Panc1 (cell line): ENCODE data around the gene OR1I1. TPM values are rescaled to one million over a fixed set of nuclear protein-coding genes. Genes with fewer than 3 reads are reported as not detected.

Experiments used
- ATAC-seq: fragments of 200-7000 bp; cut with Tn5 transposase; 2 replicates; pipeline ENCODE4 v1.9.1; 2020; ENCODE audit warnings: mild to moderate bottlenecking, moderate library complexity
- BruUV-seq: library from RNA; stranded (reverse); fragments of 400-500 nt; replicated peaks from 2 replicates; lab custom pipeline; 2021; lab: Mats Ljungman, UMichigan
- CTCF ChIA-PET: fragments of 300-600 bp; sonication (Branson Sonifier 250); formaldehyde crosslinking; loops from one replicate; lab custom pipeline; 2022; ENCODE audit warnings: antibody characterized with exemption; lab: Charles Lee
- POLR2A ChIA-PET: fragments of 300-600 bp; sonication (Branson Sonifier 250); formaldehyde crosslinking; loops from one replicate; lab custom pipeline; 2022; ENCODE audit warnings: antibody characterized with exemption; lab: Charles Lee
- DNase-seq: peaks from one replicate; pipeline ENCODE4 v3.0.0-alpha.2; 2010; ENCODE audit warnings: low read depth, low spot score
- H3K27ac ChIP-seq: 2 replicates; pipeline ENCODE4 v1.5.1; 2011; ENCODE audit warnings: mild to moderate bottlenecking, low read length, inconsistent platforms
- H3K27me3 ChIP-seq: fragments of 200-500 bp; sonication (Bioruptor generic); 2 replicates; pipeline ENCODE4 v1.6.0; 2014; ENCODE audit warnings: low read length, inconsistent platforms; ENCODE audit not compliant: control insufficient read depth, insufficient read depth
- H3K36me3 ChIP-seq: fragments of 200-500 bp; sonication (Bioruptor generic); 2 replicates; pipeline ENCODE4 v1.5.1; 2014; ENCODE audit warnings: inconsistent platforms, mild to moderate bottlenecking, low read length, moderate library complexity; ENCODE audit not compliant: control insufficient read depth, insufficient read depth
- H3K4me1 ChIP-seq: 2 replicates; pipeline ENCODE4 v1.5.1; 2011; ENCODE audit warnings: inconsistent platforms, mild to moderate bottlenecking, low read length, moderate library complexity; ENCODE audit not compliant: control insufficient read depth, insufficient read depth
- H3K4me3 ChIP-seq, 2 experiments: 2 replicates each; pipeline ENCODE4 v1.5.1; 2011 to 2012; ENCODE audit warnings: low read depth in 2 of 2, low read length in 2 of 2, mild to moderate bottlenecking in 2 of 2, inconsistent platforms in 1 of 2, moderate library complexity in 1 of 2
- H3K9me3 ChIP-seq: fragments of 200-500 bp; sonication (Bioruptor generic); 2 replicates; pipeline ENCODE4 v1.5.1; 2014; ENCODE audit warnings: low read depth, mild to moderate bottlenecking, inconsistent platforms, low read length, moderate library complexity; ENCODE audit not compliant: control insufficient read depth, insufficient read depth
- CTCF ChIP-seq: fragments of 450-650 bp; IDR thresholded peaks from 2 replicates; pipeline ENCODE4 v1.5.1; 2017; ENCODE audit warnings: mild to moderate bottlenecking
- POLR2AphosphoS5 ChIP-seq: IDR thresholded peaks from 2 replicates; pipeline ENCODE4 v1.6.1; 2012; ENCODE audit warnings: mild to moderate bottlenecking, low read depth, low read length, moderate library complexity
- SIN3A ChIP-seq: IDR thresholded peaks from 2 replicates; pipeline ENCODE4 v1.6.1; 2012; ENCODE audit warnings: low read depth, mild to moderate bottlenecking, low read length, moderate library complexity, borderline replicate concordance; ENCODE audit not compliant: insufficient read depth
- TCF7L2 ChIP-seq: IDR thresholded peaks from 2 replicates; pipeline ENCODE4 v1.6.1; 2011; ENCODE audit warnings: mild to moderate bottlenecking, low read depth, low read length, inconsistent platforms
- in situ Hi-C: cut with HindIII; loops from 2 replicates; pipeline ENCODE4 v1.10.0; 2016; ENCODE audit warnings: low sequenced_read_pairs, low pct_unique_long_range_greater_than_20kb
- intact Hi-C: fragments of 100-400 bp; cut with micrococcal nuclease; formaldehyde crosslinking; loops from one replicate; pipeline ENCODE4 v1.10.0; 2022; ENCODE audit not compliant: unreplicated experiment
- total RNA-seq: library from RNA; stranded (reverse); gene quantifications from one replicate; pipeline ENCODE4 v1.2.1, GENCODE V29; 2021; ENCODE audit not compliant: unreplicated experiment
- TF ChIP-seq, protein P1 (sequence below), 2 experiments: IDR thresholded peaks; 2 replicates each; pipeline ENCODE4 v1.6.1; 2011 to 2012; ENCODE audit warnings: low read depth in 2 of 2, control low read depth in 1 of 2, low read length in 1 of 2, mild to moderate bottlenecking in 1 of 2, moderate library complexity in 1 of 2; ENCODE audit not compliant: insufficient read depth in 1 of 2

The OR1I1 gene
- total RNA-seq, 1 experiment from 2014 or later: not detected

DNA sequence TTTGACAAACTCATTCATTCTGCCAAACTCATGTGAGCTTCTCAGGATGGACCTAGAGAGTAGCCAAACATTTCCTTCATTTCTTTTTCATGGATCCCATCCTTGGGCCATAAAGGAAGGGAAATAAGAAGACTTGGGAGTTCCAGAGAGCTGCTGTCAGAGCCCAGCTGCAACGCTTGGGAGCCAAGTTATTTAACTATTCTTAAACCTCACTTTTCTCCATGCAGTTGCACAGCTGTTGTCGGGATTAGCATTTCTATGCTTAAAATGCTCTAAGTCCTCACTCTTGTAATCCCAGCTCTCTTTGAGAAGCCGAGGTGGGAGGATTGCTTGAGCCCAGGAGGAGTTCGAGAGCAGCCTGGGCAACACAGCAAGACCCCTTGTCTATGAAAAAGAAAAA, 44.4 kb upstream of the OR1I1 start:
- H3K4me1 ChIP-seq: 0 out of 2 replicates have a peak, but pooled peaks cover 4% of the 10 kb centered on the region
- H3K27me3 ChIP-seq: no peaks in the 10 kb centered on the region
- TF ChIP-seq POLR2AphosphoS5 (no peak), TCF7L2 (no peak), CTCF (no peak), SIN3A (no peak)
- TF ChIP-seq, protein P1, sequence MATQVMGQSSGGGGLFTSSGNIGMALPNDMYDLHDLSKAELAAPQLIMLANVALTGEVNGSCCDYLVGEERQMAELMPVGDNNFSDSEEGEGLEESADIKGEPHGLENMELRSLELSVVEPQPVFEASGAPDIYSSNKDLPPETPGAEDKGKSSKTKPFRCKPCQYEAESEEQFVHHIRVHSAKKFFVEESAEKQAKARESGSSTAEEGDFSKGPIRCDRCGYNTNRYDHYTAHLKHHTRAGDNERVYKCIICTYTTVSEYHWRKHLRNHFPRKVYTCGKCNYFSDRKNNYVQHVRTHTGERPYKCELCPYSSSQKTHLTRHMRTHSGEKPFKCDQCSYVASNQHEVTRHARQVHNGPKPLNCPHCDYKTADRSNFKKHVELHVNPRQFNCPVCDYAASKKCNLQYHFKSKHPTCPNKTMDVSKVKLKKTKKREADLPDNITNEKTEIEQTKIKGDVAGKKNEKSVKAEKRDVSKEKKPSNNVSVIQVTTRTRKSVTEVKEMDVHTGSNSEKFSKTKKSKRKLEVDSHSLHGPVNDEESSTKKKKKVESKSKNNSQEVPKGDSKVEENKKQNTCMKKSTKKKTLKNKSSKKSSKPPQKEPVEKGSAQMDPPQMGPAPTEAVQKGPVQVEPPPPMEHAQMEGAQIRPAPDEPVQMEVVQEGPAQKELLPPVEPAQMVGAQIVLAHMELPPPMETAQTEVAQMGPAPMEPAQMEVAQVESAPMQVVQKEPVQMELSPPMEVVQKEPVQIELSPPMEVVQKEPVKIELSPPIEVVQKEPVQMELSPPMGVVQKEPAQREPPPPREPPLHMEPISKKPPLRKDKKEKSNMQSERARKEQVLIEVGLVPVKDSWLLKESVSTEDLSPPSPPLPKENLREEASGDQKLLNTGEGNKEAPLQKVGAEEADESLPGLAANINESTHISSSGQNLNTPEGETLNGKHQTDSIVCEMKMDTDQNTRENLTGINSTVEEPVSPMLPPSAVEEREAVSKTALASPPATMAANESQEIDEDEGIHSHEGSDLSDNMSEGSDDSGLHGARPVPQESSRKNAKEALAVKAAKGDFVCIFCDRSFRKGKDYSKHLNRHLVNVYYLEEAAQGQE (IDR thresholded peaks at IDR 0.05; ENCODE audit: insufficient read depth in 1 of 2, low read depth in 2 of 2, low read length in 1 of 2): no peak
- ChIA-PET CTCF (no interaction called here), POLR2A (no interaction called here)
- no peaks in the 10 kb centered on the region for H3K9me3 ChIP-seq
- no peak overlapping the region for H3K27ac ChIP-seq
- no peak for DNase-seq
- intact Hi-C loops (no loop called here), in situ Hi-C loops (no loop called here)
- no TSS peak for BruUV-seq
- no peak for ATAC-seq
- no peaks in the 10 kb centered on the region for H3K36me3 ChIP-seq
- no peak overlapping the region for H3K4me3 ChIP-seq

- no peak overlapping the region for H3K4me3 ChIP-seq
- intact Hi-C loops (no loop called here), in situ Hi-C loops (no loop called here)
- ATAC-seq (no peak), DNase-seq (no peak)
- POLR2A ChIA-PET: no interaction called here
- H3K4me1 ChIP-seq: 0 out of 2 replicates have a peak, but pooled peaks cover 4% of the 10 kb centered on the region
- no peak overlapping the region for H3K27ac ChIP-seq
- H3K36me3 ChIP-seq: no peaks in the 10 kb centered on the region
- no peak for TF ChIP-seq TCF7L2
- TF ChIP-seq CTCF: no peak
- TF ChIP-seq SIN3A: no peak
- no peak for TF ChIP-seq POLR2AphosphoS5
- BruUV-seq: no TSS peak
- CTCF ChIA-PET: no interaction called here
- no peaks in the 10 kb centered on the region for H3K9me3 ChIP-seq
- H3K27me3 ChIP-seq: no peaks in the 10 kb centered on the region
These were observed 43.7 kb upstream of the OR1I1 start for GRCh38 chr19:15038294-15038693.
